HG03521 (cell line): ENCODE measurements around the gene PRKAA2.

Source experiments
- ATAC-seq: cut with Tn5 transposase; IDR thresholded peaks from one replicate; pipeline ENCODE4 v1.9.1; 2021; ENCODE audit warnings: mild to moderate bottlenecking, moderate library complexity; ENCODE audit not compliant: unreplicated experiment

Gene PRKAA2

DNA sequence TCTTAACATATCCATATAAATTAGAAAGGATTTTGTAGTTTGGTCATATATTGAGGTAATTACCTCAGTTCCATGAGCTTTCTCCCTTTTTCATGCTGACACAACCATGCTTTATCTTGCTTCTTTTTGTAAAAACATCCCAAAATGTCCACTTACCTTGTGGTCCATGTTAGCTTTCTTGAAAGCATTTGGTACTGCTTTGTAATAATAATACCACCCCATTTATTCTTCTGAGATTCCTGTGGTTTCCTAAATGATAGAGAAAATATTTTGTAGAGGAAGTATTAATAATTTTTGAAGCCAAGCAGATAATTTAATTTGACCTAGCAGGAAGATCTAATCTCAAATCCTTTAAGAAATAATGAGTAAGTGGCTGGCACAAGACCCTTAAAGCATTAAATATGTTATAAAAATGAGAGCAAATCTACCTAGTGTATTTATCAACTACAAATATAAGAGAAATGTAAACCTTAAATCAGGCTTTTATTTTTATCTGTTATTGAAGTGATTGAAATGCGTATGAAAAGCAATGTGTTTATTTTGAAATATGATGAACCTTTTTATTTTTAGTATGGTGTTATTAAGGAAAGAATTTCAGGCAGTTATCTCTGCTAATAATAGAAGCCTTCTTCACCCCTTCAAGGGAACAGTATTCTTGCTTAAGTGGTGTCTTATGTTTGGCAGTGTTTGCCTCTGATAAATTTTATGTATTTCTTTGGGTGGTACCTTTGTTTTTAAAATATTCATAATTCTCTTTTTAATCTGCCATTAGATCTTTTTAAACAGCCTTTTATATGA is 9.2 kb downstream of the PRKAA2 start:
- no peak for ATAC-seq

DNA sequence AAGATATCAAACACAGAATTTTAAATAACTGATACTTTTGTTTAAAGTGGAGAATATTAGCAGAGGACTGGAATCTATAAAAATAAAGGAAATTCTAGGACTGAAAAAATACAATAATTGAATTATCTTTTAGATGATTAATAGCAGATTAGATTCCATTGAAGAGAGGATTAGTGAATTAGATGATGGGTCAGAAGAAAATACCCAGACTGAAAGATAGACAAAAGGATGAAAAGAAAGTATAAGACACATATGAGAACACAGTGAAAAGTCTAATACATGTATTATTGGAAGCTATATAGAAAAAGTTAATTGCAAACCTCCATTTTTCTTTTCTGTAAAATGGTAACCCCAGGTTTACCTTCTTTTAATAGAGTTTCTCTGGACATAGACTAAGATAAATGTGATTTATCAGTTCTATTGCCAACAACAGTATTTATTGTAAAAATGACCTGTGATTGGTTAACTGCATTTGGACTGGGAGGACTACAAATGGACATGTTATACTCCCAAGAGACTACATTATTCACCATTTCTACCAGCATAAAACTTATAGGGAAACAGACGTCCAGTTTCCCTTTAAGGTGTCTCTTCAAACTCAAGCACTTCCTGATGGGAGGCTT is 11.0 kb downstream of the PRKAA2 start:
- ATAC-seq: no peak

DNA sequence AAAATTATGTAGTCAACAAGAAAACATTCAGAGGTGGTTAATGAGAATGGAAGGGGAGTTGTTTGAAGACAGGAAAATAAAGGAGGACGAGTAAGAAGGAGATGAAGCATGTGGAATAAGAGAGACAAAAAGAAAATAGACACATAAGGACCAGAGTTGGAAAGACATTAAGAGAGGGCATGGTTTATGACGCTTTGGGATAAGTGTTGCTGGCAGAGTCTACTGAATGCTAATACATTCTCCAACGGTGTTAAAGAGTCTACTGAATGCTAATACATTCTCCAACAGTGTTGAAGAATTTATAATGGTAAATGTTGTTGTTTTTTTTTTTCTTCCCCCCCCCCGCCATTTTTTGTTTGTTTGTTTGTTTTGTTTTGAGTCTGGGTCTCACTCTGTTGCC is 13.1 kb downstream of the PRKAA2 start:
- ATAC-seq: no peak

DNA sequence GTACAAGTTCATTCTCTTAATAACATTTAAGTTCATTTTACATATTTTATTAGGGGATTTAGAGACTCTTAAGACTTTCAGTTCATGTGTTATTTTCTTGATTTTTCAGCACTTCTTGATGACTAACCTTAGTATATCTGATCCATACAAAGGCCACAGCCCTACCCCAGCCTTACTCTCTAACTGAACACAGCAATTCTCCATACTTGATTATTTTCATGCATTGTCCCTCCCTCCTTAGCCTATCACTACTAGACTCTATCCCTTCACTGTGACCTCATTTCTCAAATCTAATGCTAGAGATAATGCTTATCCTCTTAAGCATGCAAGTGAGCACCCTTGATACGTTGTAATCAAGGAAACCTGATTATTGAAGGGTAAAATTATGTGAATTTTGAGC is 15.2 kb downstream of the PRKAA2 start:
- ATAC-seq: no peak

DNA sequence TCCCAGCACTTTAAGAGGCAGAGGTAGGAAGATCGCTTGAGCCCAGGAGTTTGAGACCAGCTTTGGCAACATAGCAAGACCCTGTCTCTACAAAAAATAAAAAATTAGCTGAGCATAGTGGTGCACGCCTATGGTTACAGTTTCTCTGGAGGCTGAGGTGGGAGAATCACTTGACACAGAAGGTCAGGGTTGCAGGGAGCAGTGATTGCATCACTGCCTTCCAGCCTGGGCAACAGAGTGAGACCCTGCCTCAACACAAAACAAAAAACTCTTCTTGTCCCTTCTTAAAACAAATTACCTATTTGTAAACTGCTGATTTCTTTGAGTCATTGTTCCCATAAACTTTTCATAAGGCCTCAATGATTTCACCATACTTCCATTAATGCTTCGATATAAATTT is 18.7 kb downstream of the PRKAA2 start:
- ATAC-seq: no peak

DNA sequence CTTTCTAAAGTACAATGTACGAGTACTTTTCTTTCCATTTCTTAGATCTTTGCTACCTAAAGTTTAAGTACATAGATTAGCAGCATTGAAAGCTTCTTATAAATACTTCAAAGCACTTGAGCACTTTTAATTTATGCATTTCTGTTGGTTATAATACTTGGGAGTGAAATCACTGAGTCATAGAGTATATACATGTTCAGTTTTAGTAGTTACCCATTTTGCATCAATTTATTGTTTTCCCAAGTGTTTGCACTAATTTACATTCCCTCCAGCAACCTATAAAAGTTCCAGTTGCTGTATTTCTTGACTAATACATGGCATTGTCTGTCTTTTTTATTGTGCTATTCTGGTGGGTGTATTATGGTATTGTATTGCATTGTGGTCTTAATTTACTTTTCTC is 20.3 kb downstream of the PRKAA2 start:
- no peak for ATAC-seq

DNA sequence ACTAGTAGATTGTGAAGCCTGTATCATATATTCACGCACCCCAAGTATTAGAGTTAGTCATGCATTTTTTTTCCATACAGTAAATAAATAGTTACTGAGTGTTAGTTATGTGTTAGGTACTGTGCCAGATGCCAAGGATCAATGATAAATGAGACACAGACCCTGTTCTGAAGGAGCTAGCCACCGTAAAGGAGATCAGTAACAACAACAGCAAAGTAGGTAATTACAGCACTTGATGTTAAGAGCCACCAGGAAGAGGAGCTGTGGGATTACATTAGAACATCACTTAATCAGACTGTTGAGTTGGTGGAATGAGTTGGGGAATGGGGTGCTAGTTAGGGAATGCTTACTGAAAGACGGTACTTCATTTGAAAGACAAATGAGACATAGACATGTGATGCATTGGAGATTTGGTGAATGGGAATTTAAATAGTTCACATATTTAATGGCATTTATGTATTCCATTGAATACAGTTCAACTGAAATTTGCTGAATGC is 21.0 kb downstream of the PRKAA2 start:
- ATAC-seq: no peak

DNA sequence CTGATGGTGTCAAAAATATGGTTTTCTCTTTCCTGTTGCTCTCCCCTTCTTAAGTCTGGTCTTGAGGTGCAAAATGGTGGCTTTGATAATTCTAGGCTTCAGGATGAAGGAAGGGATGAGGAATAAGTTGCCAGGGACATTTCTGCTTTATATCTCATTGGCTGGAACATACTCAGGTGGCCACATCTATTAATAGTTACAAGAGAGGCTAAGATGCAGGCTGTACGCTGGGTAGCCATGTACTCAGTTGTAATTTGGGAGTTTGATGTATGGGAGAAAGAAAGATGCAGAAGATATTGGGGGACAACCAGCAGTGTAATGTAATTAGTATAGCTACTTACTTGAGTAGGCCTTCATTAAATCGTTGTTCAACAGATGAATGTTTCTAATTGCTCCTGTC is 25.2 kb downstream of the PRKAA2 start:
- no peak for ATAC-seq

DNA sequence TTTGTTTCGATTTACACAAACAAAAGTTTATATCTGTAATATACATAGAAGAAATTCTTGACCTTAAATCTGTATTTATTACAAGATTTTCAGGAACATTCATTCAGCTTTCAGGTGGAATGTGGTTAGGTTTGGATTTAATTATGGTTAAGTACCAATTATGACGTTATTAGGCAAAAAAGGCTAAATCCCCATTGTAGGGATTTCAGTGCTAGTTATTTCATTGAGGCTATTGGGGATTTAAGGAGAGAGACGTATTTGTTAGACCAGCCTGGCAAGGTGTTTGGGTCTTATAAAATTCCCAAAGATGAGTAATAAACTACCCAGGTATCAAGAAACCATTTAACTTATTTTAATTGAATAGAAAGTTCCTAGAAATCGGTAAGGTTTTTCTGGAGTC is 26.0 kb downstream of the PRKAA2 start:
- ATAC-seq: no peak

DNA sequence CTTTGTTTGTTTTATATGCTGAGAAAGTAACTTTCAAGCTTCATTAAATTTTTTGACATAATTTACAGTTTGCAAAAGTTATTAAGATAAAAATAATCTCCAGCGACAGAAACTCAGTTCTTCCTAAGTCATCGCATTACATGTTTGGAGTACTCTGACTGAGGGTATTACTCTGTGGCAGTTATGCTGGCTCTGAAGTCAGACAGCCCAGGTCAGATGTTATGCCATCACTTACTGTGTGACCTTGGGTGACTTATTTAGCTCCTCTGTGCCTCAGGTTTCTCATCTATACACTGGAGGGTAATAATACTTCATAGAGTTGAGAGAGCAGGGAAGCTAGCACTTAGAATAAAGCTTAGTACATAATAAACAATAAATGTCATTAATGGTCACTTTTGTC is 26.4 kb downstream of the PRKAA2 start:
- no peak for ATAC-seq

DNA sequence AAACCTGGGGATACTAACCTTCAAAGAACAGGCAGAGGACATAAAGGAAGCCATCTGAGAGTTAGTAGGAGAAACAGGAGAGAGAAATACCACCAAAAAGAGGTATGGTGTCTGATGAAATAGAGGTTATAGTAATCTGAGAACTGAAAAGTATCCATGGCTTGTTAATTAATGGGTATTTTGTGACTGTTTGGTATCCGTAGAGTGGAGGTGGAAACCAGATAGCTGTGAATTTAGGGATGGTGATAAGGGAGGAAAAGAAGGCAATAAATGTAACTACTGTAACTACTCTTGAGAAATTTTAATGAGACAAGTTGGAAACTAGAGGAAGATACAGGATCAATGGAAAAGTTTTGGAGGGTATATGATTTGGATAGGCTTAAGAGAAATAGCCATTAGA is 27.5 kb downstream of the PRKAA2 start:
- ATAC-seq: no peak

DNA sequence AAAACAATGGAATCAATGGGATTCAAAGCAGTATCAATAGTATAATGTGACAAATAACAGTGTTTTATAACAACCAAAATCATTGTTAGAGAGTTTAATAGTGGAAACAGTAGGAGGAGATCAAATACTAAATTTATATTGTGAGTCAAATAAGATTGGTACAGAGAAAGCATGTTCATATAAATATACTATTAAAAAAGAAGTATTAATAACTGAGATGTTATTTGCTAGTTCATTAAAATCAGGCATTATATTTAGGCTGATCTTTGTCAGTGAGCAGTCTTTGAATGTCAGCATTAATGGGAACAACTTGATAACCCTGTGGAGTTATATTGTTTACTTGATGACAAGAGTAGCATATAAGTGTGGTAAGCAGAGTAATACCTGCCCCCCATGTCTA is 30.6 kb downstream of the PRKAA2 start:
- no peak for ATAC-seq

DNA sequence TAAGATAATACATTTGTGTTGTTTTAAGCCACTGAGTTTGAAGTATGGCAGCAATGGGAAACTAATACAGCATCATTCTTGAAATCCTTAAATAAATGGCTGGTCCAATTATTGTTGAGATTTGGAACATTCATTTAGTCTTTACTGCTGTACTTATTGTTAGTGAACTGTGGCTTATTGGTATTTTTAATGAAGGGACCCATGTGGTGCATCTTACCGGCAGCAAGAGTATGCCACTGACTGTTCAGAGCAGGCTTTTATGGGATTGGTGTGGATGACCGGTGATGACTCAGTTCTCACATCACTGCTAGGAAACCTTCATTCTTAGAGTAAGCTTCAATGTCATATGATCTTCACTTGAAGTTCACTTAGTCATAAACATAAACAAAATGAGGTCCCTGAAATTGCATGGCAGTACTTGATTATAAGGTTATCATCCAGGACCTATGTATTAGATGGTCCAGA is 31.5 kb downstream of the PRKAA2 start:
- ATAC-seq: no peak

DNA sequence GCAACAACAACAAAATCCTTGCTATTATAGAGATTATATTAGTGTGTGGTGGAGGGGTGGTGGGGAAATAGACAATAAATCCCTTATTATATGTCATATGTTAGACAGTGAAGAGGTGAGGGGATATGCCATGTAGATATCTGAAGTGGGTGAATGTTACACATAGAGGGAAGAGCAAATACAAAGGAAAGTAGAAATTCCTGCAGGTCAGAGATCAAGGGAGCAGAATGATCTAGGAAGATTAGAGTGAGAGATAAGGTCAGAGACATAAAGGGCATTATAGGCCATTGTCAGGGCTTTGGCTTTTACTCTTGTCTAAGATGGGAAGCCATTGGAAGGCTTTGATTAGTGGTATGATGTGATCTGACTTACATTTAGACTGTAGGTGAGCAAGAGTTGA is 38.5 kb downstream of the PRKAA2 start:
- ATAC-seq: no peak

DNA sequence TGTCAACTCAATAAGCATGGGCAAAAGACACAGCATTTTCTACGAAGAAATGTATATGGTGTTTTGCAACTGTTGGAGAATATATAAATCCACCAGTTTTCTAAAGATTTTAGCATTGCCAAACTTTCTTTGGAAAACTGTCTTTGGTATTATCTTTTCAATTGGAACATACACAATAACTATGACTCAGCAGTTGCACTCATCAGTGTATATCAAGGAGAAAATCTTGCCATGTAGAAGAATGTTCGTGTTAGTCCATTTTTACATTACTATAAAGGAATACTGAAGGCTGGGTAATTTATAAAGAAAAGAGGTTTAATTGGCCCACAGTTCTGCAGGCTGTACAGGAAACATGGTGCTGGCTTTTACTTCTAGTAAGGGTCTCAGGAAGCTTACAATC is 41.1 kb downstream of the PRKAA2 start:
- no peak for ATAC-seq

DNA sequence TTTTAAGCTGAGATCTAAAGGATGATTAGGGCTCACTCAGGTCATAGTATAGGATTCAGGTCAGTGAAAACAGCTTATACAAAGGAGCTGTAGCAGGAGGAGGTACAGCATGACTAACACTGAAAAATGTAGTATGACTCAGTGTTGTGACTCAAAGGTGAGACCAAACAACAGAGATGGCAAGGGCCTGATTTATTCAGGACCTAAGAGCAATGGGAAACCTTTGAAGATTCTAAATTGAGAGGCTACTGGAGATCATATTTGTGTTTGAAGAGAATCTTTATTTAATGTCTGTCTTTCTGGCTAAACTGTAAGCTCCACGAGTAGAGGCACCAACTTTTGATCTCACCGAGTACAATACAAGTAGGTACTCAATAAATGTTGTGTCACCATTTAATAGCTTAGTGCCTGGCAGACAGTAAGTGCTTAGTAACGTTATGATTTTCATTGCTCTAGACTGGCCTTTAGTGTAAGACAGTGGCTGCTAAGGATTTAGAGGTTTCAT is 43.5 kb downstream of the PRKAA2 start:
- ATAC-seq: no peak

DNA sequence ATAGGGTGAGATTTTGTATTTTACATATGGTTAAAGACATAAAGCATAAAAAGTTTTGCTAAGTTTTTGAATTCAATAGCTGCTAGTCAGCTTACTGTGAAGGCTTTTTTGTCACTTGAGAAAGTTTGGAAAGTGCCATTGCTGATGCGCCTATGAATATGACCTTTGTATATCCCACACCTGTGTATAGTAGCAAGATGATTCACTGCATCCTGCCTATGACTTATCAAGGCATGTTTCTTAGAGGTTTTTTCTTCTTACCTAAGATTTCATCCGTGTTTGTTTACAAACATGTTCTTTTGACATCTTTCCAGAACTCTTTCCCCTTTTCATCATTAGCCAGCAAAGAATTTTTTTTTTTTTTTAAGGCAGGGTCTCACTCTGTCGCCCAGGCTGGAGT is 51.5 kb downstream of the PRKAA2 start:
- no peak for ATAC-seq

DNA sequence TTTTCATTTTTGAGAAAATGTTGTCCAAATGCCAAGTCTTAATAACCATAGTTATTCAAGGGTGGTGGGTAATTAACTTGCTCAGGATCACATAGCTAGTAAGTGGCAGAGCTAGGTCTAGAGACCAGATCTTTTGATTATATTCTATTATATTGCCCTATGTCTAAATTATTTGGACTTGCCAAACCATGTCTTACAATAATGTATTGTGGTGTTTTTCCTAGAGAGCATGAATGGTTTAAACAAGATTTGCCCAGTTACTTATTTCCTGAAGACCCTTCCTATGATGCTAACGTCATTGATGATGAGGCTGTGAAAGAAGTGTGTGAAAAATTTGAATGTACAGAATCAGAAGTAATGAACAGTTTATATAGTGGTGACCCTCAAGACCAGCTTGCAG is 58.6 kb downstream of the PRKAA2 start:
- ATAC-seq: no peak

DNA sequence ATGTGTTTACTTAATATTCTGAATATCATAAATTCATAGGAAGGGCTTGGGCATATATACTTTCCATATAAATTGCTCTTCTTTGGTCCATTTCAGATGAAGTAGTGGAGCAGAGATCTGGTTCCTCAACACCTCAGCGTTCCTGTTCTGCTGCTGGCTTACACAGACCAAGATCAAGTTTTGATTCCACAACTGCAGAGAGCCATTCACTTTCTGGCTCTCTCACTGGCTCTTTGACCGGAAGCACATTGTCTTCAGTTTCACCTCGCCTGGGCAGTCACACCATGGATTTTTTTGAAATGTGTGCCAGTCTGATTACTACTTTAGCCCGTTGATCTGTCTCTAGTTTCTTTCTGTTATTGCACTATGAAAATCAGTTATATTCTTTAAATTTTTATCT is 62.3 kb downstream of the PRKAA2 start:
- ATAC-seq: no peak

DNA sequence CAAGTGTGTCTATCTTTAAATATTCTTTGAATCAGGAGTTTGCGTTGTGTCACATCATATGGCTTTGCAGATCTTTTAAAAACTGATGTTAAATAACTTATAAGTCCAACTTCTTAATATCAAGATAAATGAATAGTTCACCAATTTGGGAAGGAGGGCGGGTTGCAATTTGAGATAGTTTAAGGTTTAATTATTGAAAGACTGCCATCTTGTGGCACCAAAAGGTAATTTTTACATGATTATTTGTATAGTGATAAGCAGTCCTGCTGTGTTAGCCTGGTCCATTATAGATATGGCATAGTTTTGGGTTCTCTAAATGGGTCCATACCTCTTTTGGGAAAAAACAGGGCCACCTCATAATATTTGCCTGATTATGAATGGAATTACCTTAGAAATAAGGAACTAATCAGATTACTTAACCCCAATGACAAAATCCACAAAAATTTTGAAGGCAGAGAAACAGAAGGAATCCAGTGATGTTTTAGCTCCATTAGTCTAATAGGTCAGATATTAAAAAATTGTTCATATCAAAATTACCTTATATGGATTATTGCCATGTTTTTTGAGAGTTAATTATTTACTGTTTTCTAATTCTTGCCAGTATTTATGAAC is 64.3 kb downstream of the PRKAA2 start:
- no peak for ATAC-seq

DNA sequence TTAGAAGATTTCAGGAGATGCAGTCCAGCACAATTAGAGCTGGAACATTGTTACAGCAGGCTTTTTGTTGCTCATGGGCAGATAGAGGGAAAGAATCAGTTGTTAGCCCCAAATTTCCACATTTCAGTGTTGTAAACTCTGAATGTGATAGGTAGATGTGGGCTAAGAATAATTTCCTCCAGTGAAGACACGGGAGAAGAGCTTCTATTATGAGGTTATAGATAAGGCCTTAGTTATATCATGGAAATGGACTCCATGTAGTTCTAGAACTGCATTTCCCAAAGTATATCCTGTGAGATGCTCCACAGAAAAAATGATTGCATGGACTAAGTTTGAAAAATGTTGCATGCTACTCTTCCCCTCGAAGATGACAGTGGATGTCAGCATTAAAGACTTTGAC is 64.9 kb downstream of the PRKAA2 start:
- no peak for ATAC-seq

DNA sequence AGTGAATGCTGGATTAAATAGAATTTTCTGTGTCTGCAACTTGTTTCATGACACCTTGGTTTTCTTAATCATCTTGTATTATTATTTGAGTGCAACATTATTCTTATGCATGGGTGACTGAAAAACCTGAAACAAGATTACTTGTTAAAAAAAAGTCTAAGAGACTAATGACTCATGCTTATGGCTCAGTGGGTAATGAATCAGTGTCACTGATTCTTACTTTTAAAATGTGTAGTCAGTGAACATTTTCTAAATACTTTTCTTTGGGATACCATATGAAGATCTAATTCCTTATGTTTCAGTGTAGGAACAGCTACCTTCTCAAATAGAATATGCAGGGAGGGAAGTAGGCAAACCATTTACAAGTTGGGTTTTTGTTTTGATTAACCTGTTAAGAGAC is 65.5 kb downstream of the PRKAA2 start:
- ATAC-seq: no peak
